Measurements from ENCODE around the gene COA8. TPM values are rescaled to one million over a fixed set of nuclear protein-coding genes. Genes with fewer than 3 reads are reported as not detected.

COA8 gene
- total and polyA plus RNA-seq, 9 of the 15 experiments (the other 6 are each of a cell fraction or from before 2014, with no cell fraction given) = 5.0 to 35.3 (median 25.7) TPM

- 80% methylated on average over 9 of the region's 12 CpGs for WGBS (ENCODE audit: insufficient coverage, low coverage, missing lambda C conversion rate)
- Histone ChIP-seq H3K36me3 (ENCODE audit: control insufficient read depth, insufficient read depth, low read length) (peaks cover 16% of the 10 kb centered on the region; the same call in 1 of the 3 replicates), H3K4me1 (replicated peaks in 1 of 2; ENCODE audit: control insufficient read depth in 2 of 2, insufficient read depth in 2 of 2, low read length in 2 of 2) (peaks cover 31 to 88% of the 10 kb centered on the region in 2 experiments), H3K27me3 (ENCODE audit: control insufficient read depth in 2 of 2, insufficient read depth in 2 of 2, low read length in 2 of 2) (no peaks in the 10 kb centered on the region), H3K79me2 (ENCODE audit: control insufficient read depth, insufficient read depth, low read length) (peaks cover 33% of the 10 kb centered on the region), H2AFZ (ENCODE audit: low read depth, low read length) (no peak overlapping the region), H3K4me3 (no peak overlapping the region), H3K27ac (ENCODE audit: extremely low read depth, low read depth, low read length) (no peak overlapping the region), H3K9me3 (replicated peaks; ENCODE audit: control insufficient read depth, insufficient read depth, low read depth, low read length) (no peaks in the 10 kb centered on the region), H3K9me1 (ENCODE audit: control insufficient read depth, insufficient read depth, low read length) (no peaks in the 10 kb centered on the region), H4K20me1 (replicated peaks; ENCODE audit: control insufficient read depth, insufficient read depth, low read length) (peaks cover 11% of the 10 kb centered on the region; the same call in 1 of the 2 replicates), H3K4me2 (ENCODE audit: insufficient read depth, low read length) (no peak overlapping the region), H3K9ac (ENCODE audit: insufficient read depth in 1 of 2, low read depth in 2 of 2, low read length in 2 of 2) (peak overlapping the region in 1 of 2 experiments; percentile 55; a peak in 1 of 4 replicates)
- DNase-seq (ENCODE audit: extremely low read depth in 1 of 4, low spot score in 3 of 4) (no peak), ATAC-seq (no peak), FAIRE-seq (no peak)
- in situ Hi-C loops (cut with MboI) (no loop called here), intact Hi-C loops (cut with micrococcal nuclease) (loop anchor here (10.0 kb wide), 1 partner anchor 129 kb away; no protein-coding TSS in a partner anchor)
- no TSS peak for BruUV-seq (replicated peaks)
- ChIA-PET POLR2A (no interaction called here), CTCF (ENCODE audit: low intra/inter-chr PET ratio) (no interaction called here)
- TF ChIP-seq CAMTA2 (CRISPR knock-in tag; conservative IDR thresholded peaks at IDR 0.05) (no peak), ZNF146 (CRISPR knock-in tag; IDR thresholded peaks at IDR 0.05; ENCODE audit: unreplicated experiment) (peak; percentile 89), CREB1 (IDR thresholded peaks at IDR 0.05) (no peak), CREB1 (CRISPR knock-in tag; IDR thresholded peaks at IDR 0.05) (no peak), ZBTB33 (CRISPR knock-in tag; IDR thresholded peaks at IDR 0.05) (peak; percentile 67; the same call in 1 of the 2 replicates), ZNF121 (CRISPR knock-in tag; conservative IDR thresholded peaks at IDR 0.05) (no peak), YBX1 (IDR thresholded peaks at IDR 0.05) (no peak), GTF2F1 (IDR thresholded peaks at IDR 0.05; ENCODE audit: low read depth, low read length) (no peak), CEBPG (CRISPR knock-in tag; IDR thresholded peaks at IDR 0.05) (no peak), CEBPG (tag; conservative IDR thresholded peaks at IDR 0.05 in 1 of 2, IDR thresholded peaks at IDR 0.05 in 1 of 2) (no peak), NFIC (IDR thresholded peaks at IDR 0.05) (peak; percentile 52)
Observed at GRCh38 chr14:103524002-103524935, 38.5 kb upstream of the COA8 start.
